Body of pancreas (tissue), 4 donors: ENCODE results near the gene GAS1.

Source experiments
- POLR2A ChIP-seq, 3 donors: fragments of 450-650 bp; IDR thresholded peaks; one replicate each; pipeline ENCODE4 v1.6.1; 2016; ENCODE audit warnings: antibody characterized with exemption in 3 of 3, mild to moderate bottlenecking in 2 of 3
- TF ChIP-seq, protein P1 (sequence below), 7 experiments: fragments of 450-650 bp in 4 of 7; fragments of 200-600 bp in 3 of 7; sonication (generic) in 3 of 7; IDR thresholded peaks; one replicate each; pipeline ENCODE4 v1.5.1; 2016 to 2019; ENCODE audit warnings: antibody characterized with exemption in 7 of 7

DNA sequence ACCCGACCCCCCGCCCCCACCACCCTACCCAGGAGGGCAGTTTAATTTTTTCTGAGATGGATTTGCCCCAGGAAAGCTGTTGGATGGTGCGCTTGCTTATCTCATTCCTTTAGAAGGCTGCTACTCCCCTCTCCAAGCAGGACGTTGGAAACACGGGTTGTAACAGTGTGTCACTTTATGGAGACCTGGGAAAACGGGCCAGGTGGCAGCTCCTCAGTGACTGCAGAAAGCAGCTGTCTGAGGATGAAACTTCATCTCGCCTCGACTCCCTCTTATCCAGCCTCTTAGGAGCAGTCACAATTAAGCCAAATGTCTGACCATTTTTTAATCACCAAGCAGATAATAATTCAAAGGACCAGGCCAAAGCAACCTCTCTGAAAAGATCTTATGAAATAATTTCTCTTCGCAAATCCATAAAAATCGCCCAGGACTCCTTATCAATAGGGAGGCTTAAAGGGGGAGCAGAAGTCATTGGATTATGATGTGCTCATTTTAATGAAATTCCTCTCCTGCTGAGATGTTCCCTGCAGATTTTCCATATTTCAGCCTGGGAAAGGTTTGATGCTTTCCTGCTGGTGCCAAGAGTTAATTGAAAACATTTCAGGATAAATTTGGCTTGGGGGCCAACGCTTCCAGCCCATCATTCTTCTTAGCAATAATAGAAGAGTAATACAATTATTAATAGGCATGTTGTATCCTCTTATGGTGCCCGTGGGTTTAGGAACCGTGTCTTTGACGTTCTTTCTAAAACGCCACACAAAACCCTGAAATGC lies 26.0 kb downstream of the GAS1 start:
- TF ChIP-seq, protein P1, sequence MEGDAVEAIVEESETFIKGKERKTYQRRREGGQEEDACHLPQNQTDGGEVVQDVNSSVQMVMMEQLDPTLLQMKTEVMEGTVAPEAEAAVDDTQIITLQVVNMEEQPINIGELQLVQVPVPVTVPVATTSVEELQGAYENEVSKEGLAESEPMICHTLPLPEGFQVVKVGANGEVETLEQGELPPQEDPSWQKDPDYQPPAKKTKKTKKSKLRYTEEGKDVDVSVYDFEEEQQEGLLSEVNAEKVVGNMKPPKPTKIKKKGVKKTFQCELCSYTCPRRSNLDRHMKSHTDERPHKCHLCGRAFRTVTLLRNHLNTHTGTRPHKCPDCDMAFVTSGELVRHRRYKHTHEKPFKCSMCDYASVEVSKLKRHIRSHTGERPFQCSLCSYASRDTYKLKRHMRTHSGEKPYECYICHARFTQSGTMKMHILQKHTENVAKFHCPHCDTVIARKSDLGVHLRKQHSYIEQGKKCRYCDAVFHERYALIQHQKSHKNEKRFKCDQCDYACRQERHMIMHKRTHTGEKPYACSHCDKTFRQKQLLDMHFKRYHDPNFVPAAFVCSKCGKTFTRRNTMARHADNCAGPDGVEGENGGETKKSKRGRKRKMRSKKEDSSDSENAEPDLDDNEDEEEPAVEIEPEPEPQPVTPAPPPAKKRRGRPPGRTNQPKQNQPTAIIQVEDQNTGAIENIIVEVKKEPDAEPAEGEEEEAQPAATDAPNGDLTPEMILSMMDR (IDR thresholded peaks at IDR 0.05) = no peak
- no peak for TF ChIP-seq POLR2A (IDR thresholded peaks at IDR 0.05)
